Esophagus muscularis mucosa (tissue), 4 donors: ENCODE results near the gene CXCL17.

Source experiments
- CTCF ChIP-seq, 3 experiments: fragments of 200-600 bp in 2 of 3; fragments of 450-650 bp in 1 of 3; sonication (generic) in 2 of 3; IDR thresholded peaks; one replicate each; pipeline ENCODE4 v1.5.1; 2017 to 2019; ENCODE audit warnings: antibody characterized with exemption in 3 of 3, mild to moderate bottlenecking in 2 of 3, moderate library complexity in 1 of 3
- EP300 ChIP-seq: sonication (generic); formaldehyde crosslinking; IDR thresholded peaks from one replicate; pipeline ENCODE4 v1.6.1; 2017; ENCODE audit warnings: antibody characterized with exemption
- POLR2AphosphoS5 ChIP-seq, 2 donors: sonication (generic); formaldehyde crosslinking; IDR thresholded peaks; one replicate each; pipeline ENCODE4 v1.6.1; 2017; ENCODE audit warnings: antibody characterized with exemption in 2 of 2

DNA sequence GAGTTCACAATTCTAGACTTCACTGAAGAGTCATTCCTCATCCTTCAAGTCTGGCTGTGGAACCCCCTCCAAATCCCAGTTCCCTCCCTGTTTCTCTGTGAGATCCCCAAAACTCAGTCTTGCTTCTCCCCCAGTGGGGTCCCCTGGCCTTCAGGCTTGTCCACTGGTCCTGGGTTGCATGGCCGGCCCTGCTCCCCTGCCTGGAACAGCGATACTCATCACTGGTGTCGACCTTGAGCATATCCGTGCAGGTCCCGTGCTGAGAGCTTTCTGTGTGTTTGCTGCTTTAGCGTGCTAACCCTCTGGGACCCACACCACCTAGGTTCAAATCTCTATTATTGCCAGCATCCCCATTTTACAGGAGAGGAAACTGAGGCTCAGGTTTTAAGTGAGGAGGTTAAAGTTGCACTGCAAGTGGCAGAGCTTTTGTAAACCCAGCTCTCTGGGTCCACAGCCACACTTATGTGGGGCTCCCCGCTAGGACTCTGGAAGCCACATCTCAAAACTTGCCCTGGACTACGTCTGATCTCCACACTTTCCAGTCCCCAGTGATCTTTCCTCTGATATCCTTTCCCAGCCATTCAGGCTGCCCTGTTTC is 31.1 kb downstream of the CXCL17 start:
- no peak for TF ChIP-seq CTCF (IDR thresholded peaks at IDR 0.05)
- TF ChIP-seq EP300: no peak
- TF ChIP-seq POLR2AphosphoS5 (IDR thresholded peaks at IDR 0.05): no peak
